GM12878 (cell line): ENCODE measurements around the gene EYS. TPM values are rescaled to one million over a fixed set of nuclear protein-coding genes. Genes with fewer than 3 reads are reported as not detected.

ENCODE experiments used
- ATAC-seq: fragments of 200-7000 bp; cut with Tn5 transposase; 3 replicates; pipeline ENCODE4 v1.9.1; 2020; ENCODE audit warnings: mild to moderate bottlenecking, moderate library complexity
- BruUV-seq: library from RNA; stranded (reverse); fragments of 400-500 nt; replicated peaks from 2 replicates; lab custom pipeline; 2021; lab: Mats Ljungman, UMichigan
- CTCF ChIA-PET: fragments of 300-600 bp; sonication (Branson Sonifier 250); formaldehyde crosslinking; extraction: SDS; loops from one replicate; lab custom pipeline; 2021; ENCODE audit warnings: inconsistent platforms; lab: Yijun Ruan, JAX
- POLR2A ChIA-PET: fragments of 350-600 bp; formaldehyde crosslinking; extraction: SDS; loops from one replicate; lab custom pipeline; 2021; ENCODE audit warnings: inconsistent platforms; lab: Charles Lee
- RAD21 ChIA-PET: fragments of 300-600 bp; sonication (Branson Sonifier 250); formaldehyde crosslinking; loops from one replicate; lab custom pipeline; 2023; ENCODE audit warnings: antibody characterized with exemption; ENCODE audit not compliant: unreplicated experiment; lab: Charles Lee
- SMC1A ChIA-PET: fragments of 300-600 bp; sonication (Branson Sonifier 250); formaldehyde crosslinking; loops from one replicate; lab custom pipeline; 2023; ENCODE audit not compliant: unreplicated experiment, uncharacterized antibody; lab: Charles Lee
- DNase-seq: peaks from one replicate; pipeline ENCODE4 v3.0.0-alpha.2; 2011; ENCODE audit warnings: low read depth, low spot score
- FAIRE-seq: peaks from 3 replicates; lab custom pipeline; 2011; peaks lifted over from hg19 to GRCh38; lab: Jason Lieb, UNC
- H2AFZ ChIP-seq: 2 replicates; pipeline ENCODE4 v1.6.0; 2011; ENCODE audit warnings: low read depth, low read length, control low read depth; ENCODE audit not compliant: control insufficient read depth
- H3K27ac ChIP-seq: 2 replicates; pipeline ENCODE4 v1.5.1; 2011; ENCODE audit warnings: control low read depth; ENCODE audit not compliant: control insufficient read depth, insufficient read depth
- H3K27me3 ChIP-seq, 2 experiments: replicated peaks in 1 of 2; 2 replicates each; pipeline versions ENCODE4 v1.6.0 to v1.6.1; 2011; ENCODE audit warnings: low read length in 1 of 2; ENCODE audit not compliant: control insufficient read depth in 2 of 2, insufficient read depth in 2 of 2
- H3K36me3 ChIP-seq, 2 experiments: 2 replicates each; pipeline ENCODE4 v1.5.1; 2011; ENCODE audit warnings: low read length in 1 of 2; ENCODE audit not compliant: control insufficient read depth in 2 of 2, insufficient read depth in 2 of 2
- H3K4me1 ChIP-seq: 2 replicates; pipeline ENCODE4 v1.6.1; 2011; ENCODE audit warnings: mild to moderate bottlenecking, low read length, moderate library complexity, mixed read lengths; ENCODE audit not compliant: control insufficient read depth, insufficient read depth
- H3K4me2 ChIP-seq: 2 replicates; pipeline ENCODE4 v1.6.0; 2011; ENCODE audit warnings: control low read depth; ENCODE audit not compliant: control insufficient read depth, insufficient read depth
- H3K4me3 ChIP-seq: fragments of 200-600 bp; sonication (generic); 2 replicates; pipeline ENCODE4 v1.5.1; 2016
- H3K79me2 ChIP-seq: 2 replicates; pipeline ENCODE4 v1.6.0; 2011; ENCODE audit warnings: low read length; ENCODE audit not compliant: control insufficient read depth, insufficient read depth
- H3K9ac ChIP-seq: 2 replicates; pipeline ENCODE4 v1.8.0; 2011; ENCODE audit warnings: low read length, control low read depth, mixed read lengths; ENCODE audit not compliant: control insufficient read depth, insufficient read depth
- H3K9me3 ChIP-seq: replicated peaks from 3 replicates; pipeline ENCODE4 v1.5.1; 2011; ENCODE audit warnings: mild to moderate bottlenecking, low read length; ENCODE audit not compliant: control insufficient read depth, insufficient read depth
- H4K20me1 ChIP-seq: 2 replicates; pipeline ENCODE4 v1.6.0; 2011; ENCODE audit not compliant: control insufficient read depth, insufficient read depth
- BHLHE40 ChIP-seq, 2 experiments: fragments of 450-650 bp in 1 of 2; IDR thresholded peaks; 2 replicates each; pipeline ENCODE4 v1.6.1; 2011 to 2017; ENCODE audit warnings: low read depth in 2 of 2, borderline replicate concordance in 1 of 2, improper control_type of control experiment in 1 of 2, low read length in 1 of 2, mild to moderate bottlenecking in 1 of 2
- FOS ChIP-seq: IDR thresholded peaks from 3 replicates; pipeline ENCODE4 v1.6.1; 2011; ENCODE audit warnings: borderline replicate concordance; ENCODE audit not compliant: insufficient read length; ENCODE audit errors: extremely low read depth
- NFYB ChIP-seq: IDR thresholded peaks from 2 replicates; pipeline ENCODE4 v1.6.1; 2011; ENCODE audit warnings: low read depth, mild to moderate bottlenecking, low read length, improper control_type of control experiment, moderate library complexity; ENCODE audit not compliant: insufficient read depth
- NKRF ChIP-seq: fragments of 450-650 bp; conservative IDR thresholded peaks from 2 replicates; pipeline ENCODE4 v1.6.1; 2017; ENCODE audit warnings: mild to moderate bottlenecking, moderate library complexity
- TCF3 ChIP-seq: IDR thresholded peaks from 2 replicates; pipeline ENCODE4 v1.6.1; 2012; ENCODE audit warnings: low read depth, mild to moderate bottlenecking, low read length, borderline replicate concordance; ENCODE audit not compliant: insufficient read depth
- ZZZ3 ChIP-seq: IDR thresholded peaks from 2 replicates; pipeline ENCODE4 v1.6.1; 2011; ENCODE audit warnings: low read depth; ENCODE audit not compliant: control insufficient read depth, insufficient read length
- WGBS: methylation state at CpG from one replicate; pipeline ENCODE4 v1.1.6; 2016; ENCODE audit warnings: low lambda C conversion rate; ENCODE audit not compliant: insufficient replicate concordance, insufficient coverage; ENCODE audit errors: missing lambda C conversion rate; 5-methylcytosine and 5-hydroxymethylcytosine counted together
- in situ Hi-C: fragments of 300-500 bp; cut with MboI; formaldehyde crosslinking; loops from 9 replicates; pipeline ENCODE4 v1.14.3; 2018; ENCODE audit warnings: mixed read lengths
- intact Hi-C: fragments of 100-400 bp; cut with micrococcal nuclease; formaldehyde crosslinking; loops from one replicate; pipeline ENCODE4 v1.14.2; 2022; ENCODE audit not compliant: unreplicated experiment
- polyA plus RNA-seq, 11 experiments: library from polyadenylated mRNA; depleted of rRNA in 4 of 11; unstranded in 6 of 11; stranded (reverse) in 5 of 11; fragments of >200 nt; fragmentation: Nextera tagmentation in 4 of 11; fragmentation: Illumina TruSeq in 1 of 11; extraction: Ambion mirVana in 4 of 11; extraction: Trizol in 1 of 11; gene quantifications; 1 replicate in 1 of 11; 2 replicates in 10 of 11; pipeline versions ENCODE4 v1.2.1 to v1.2.3, GENCODE V29; 2011 to 2016; ENCODE audit warnings: inconsistent platforms in 2 of 11, missing spikeins in 2 of 11, low read depth in 1 of 11
- total RNA-seq, 4 experiments: library from RNA; depleted of rRNA in 3 of 4; stranded (reverse); fragments of >200 nt in 3 of 4; fragmentation: Illumina TruSeq in 1 of 4; extraction: Trizol in 1 of 4; gene quantifications; 2 replicates each; pipeline versions ENCODE4 v1.2.1 to v1.2.3, GENCODE V29; 2013 to 2021

Gene EYS
- total and polyA plus RNA-seq, 10 of the 15 experiments (the other 5 are each of a cell fraction or from before 2014, with no cell fraction given) = under 0.01 to 0.14 (median 0.02) TPM; not detected in 1

- Histone ChIP-seq H3K27ac (no peak overlapping the region), H3K4me2 (no peak overlapping the region), H3K27me3 (no peaks in the 10 kb centered on the region), H3K9me3 (no peaks in the 10 kb centered on the region), H4K20me1 (no peaks in the 10 kb centered on the region), H3K4me1 (no peaks in the 10 kb centered on the region), H2AFZ (no peak overlapping the region), H3K4me3 (no peak overlapping the region), H3K79me2 (no peaks in the 10 kb centered on the region), H3K36me3 (no peaks in the 10 kb centered on the region), H3K9ac (no peak overlapping the region)
- BruUV-seq = no TSS peak
- WGBS = 56% methylated on average over 3 of the region's 3 CpGs
- ChIA-PET SMC1A (no interaction called here), RAD21 (no interaction called here), POLR2A (no interaction called here), CTCF (interaction anchor here (0.7 kb wide), 1 partner anchor 93 kb away, joined by 3 read pairs; no protein-coding TSS in a partner anchor)
- no peak for DNase-seq
- in situ Hi-C loops = no loop called here
- ATAC-seq = no peak
- intact Hi-C loops = no loop called here
- FAIRE-seq = no peak
- no peak for TF ChIP-seq FOS
- no peak for TF ChIP-seq ZZZ3
- TF ChIP-seq NFYB = no peak
- TF ChIP-seq BHLHE40 (IDR thresholded peaks at IDR 0.05; ENCODE audit: borderline replicate concordance in 1 of 2, low read depth in 2 of 2, low read length in 1 of 2) = no peak
- no peak for TF ChIP-seq TCF3
- TF ChIP-seq NKRF = no peak
These were observed 507.3 kb downstream of the EYS start for GRCh38 chr6:65199683-65200082.
